K562 (cell line): ENCODE measurements around the gene C17orf50. TPM values are rescaled to one million over a fixed set of nuclear protein-coding genes. Genes with fewer than 3 reads are reported as not detected.

Source experiments
- ATAC-seq: fragments of 200-7000 bp; cut with Tn5 transposase; 3 replicates; pipeline ENCODE4 v1.9.1; 2020; ENCODE audit warnings: moderate library complexity
- BruUV-seq: library from RNA; stranded (reverse); fragments of 400-500 nt; replicated peaks from 2 replicates; lab custom pipeline; 2021; lab: Mats Ljungman, UMichigan
- CTCF ChIA-PET: fragments of 300-600 bp; formaldehyde crosslinking; extraction: SDS; loops from one replicate; lab custom pipeline; 2021; ENCODE audit warnings: low intra/inter-chr PET ratio; lab: Yijun Ruan, JAX
- POLR2A ChIA-PET: fragments of 300-600, 350-650 bp; sonication (Branson Sonifier 250); formaldehyde crosslinking; extraction: SDS; loops from one replicate; lab custom pipeline; 2021; ENCODE audit warnings: antibody characterized with exemption, inconsistent platforms; lab: Yijun Ruan, JAX
- DNase-seq, 4 experiments: peaks; one replicate each; pipeline versions ENCODE4 v3.0.0 to v3.0.0-alpha.2; 2011 to 2018; ENCODE audit warnings: low spot score in 3 of 4, mixed read lengths in 3 of 4; ENCODE audit errors: extremely low read depth in 1 of 4
- FAIRE-seq: peaks from 2 replicates; lab custom pipeline; 2011; peaks lifted over from hg19 to GRCh38; lab: Jason Lieb, UNC
- H2AFZ ChIP-seq: 2 replicates; pipeline ENCODE4 v1.6.0; 2011; ENCODE audit warnings: low read depth, low read length, control low read depth, inconsistent platforms
- H3K27ac ChIP-seq: fragments of 200-600 bp; 3 replicates; pipeline ENCODE4 v1.8.0; 2011; ENCODE audit warnings: low read depth, mild to moderate bottlenecking, control low read depth, inconsistent platforms, low read length, moderate library complexity, mixed read lengths; ENCODE audit errors: extremely low read depth
- H3K27me3 ChIP-seq, 2 experiments: fragments of 300-600 bp in 1 of 2; 2 replicates in 1 of 2; 3 replicates in 1 of 2; pipeline versions ENCODE4 v1.6.0 to v1.8.0; 2011; ENCODE audit warnings: inconsistent platforms in 2 of 2, low read length in 2 of 2, mild to moderate bottlenecking in 1 of 2, mixed read lengths in 1 of 2, moderate library complexity in 1 of 2; ENCODE audit not compliant: control insufficient read depth in 2 of 2, insufficient read depth in 2 of 2
- H3K36me3 ChIP-seq: fragments of 300-600 bp; 3 replicates; pipeline ENCODE4 v1.8.0; 2011; ENCODE audit warnings: mild to moderate bottlenecking, low read length, inconsistent platforms; ENCODE audit not compliant: control insufficient read depth, insufficient read depth
- H3K4me1 ChIP-seq, 2 experiments: fragments of 200-600 bp in 1 of 2; replicated peaks in 1 of 2; 2 replicates in 1 of 2; 3 replicates in 1 of 2; pipeline versions ENCODE4 v1.5.1 to v1.8.0; 2011; ENCODE audit warnings: inconsistent platforms in 2 of 2, low read length in 2 of 2, mild to moderate bottlenecking in 1 of 2, mixed read lengths in 1 of 2, moderate library complexity in 1 of 2; ENCODE audit not compliant: control insufficient read depth in 2 of 2, insufficient read depth in 2 of 2
- H3K4me2 ChIP-seq: 2 replicates; pipeline ENCODE4 v1.6.1; 2011; ENCODE audit warnings: low read length, control low read depth, inconsistent platforms, mixed read lengths; ENCODE audit not compliant: insufficient read depth
- H3K4me3 ChIP-seq: fragments of 200-600 bp; sonication (generic), shearing (Covaris generic); 2 replicates; pipeline ENCODE4 v1.5.1; 2016; ENCODE audit warnings: control low read depth, inconsistent platforms
- H3K79me2 ChIP-seq: fragments of 200-600 bp; 3 replicates; pipeline ENCODE4 v1.8.0; 2011; ENCODE audit warnings: low read length, inconsistent platforms; ENCODE audit not compliant: control insufficient read depth, insufficient read depth
- H3K9ac ChIP-seq, 2 experiments: 2 replicates each; pipeline versions ENCODE4 v1.6.0 to v1.6.1; 2011; ENCODE audit warnings: low read depth in 2 of 2, low read length in 2 of 2, control low read depth in 1 of 2, inconsistent platforms in 1 of 2, mild to moderate bottlenecking in 1 of 2, mixed read lengths in 1 of 2; ENCODE audit not compliant: insufficient read depth in 1 of 2
- H3K9me1 ChIP-seq: one replicate; pipeline ENCODE4 v1.6.0; 2011; ENCODE audit warnings: inconsistent platforms, mild to moderate bottlenecking, low read length, moderate library complexity; ENCODE audit not compliant: control insufficient read depth, insufficient read depth
- H3K9me3 ChIP-seq: replicated peaks from 2 replicates; pipeline ENCODE4 v1.5.1; 2011; ENCODE audit warnings: low read depth, low read length, inconsistent platforms; ENCODE audit not compliant: control insufficient read depth, insufficient read depth
- H4K20me1 ChIP-seq: replicated peaks from 2 replicates; pipeline ENCODE4 v1.6.1; 2011; ENCODE audit warnings: low read length, inconsistent platforms, mixed read lengths; ENCODE audit not compliant: control insufficient read depth, insufficient read depth
- ATF4 ChIP-seq: fragments of 450-650 bp; formaldehyde crosslinking; IDR thresholded peaks from 2 replicates; pipeline ENCODE4 v1.4.0; 2022; ENCODE audit warnings: mild to moderate bottlenecking, moderate library complexity
- CBFA2T2 ChIP-seq: fragments of 450-650 bp; conservative IDR thresholded peaks from 2 replicates; pipeline ENCODE4 v1.6.1; 2017; ENCODE audit warnings: mild to moderate bottlenecking
- GABPB2 ChIP-seq: fragments of 250-450 bp; sonication (Bioruptor Pico); conservative IDR thresholded peaks from 2 replicates; pipeline ENCODE4 v1.5.1; 2021; ENCODE audit warnings: mild to moderate bottlenecking
- GTF2F1 ChIP-seq: IDR thresholded peaks from 2 replicates; pipeline ENCODE4 v1.6.1; 2011; ENCODE audit warnings: low read depth, low read length, improper control_type of control experiment
- SMARCC2 ChIP-seq: fragments of 450-650 bp; IDR thresholded peaks from 2 replicates; pipeline ENCODE4 v1.6.1; 2017; ENCODE audit warnings: antibody characterized with exemption, moderate library complexity, mild to moderate bottlenecking, low read depth
- ZNF12 ChIP-seq: sonication (generic); formaldehyde crosslinking; IDR thresholded peaks from 2 replicates; pipeline ENCODE4 v1.4.0; 2020; ENCODE audit warnings: mild to moderate bottlenecking, missing genetic modification reagents
- ZNF212 ChIP-seq: fragments of 450-650 bp; formaldehyde crosslinking; IDR thresholded peaks from 2 replicates; pipeline ENCODE4 v1.4.0; 2020; ENCODE audit warnings: mild to moderate bottlenecking
- WGBS: fragments of 100-300 bp; shearing (Covaris generic); methylation state at CpG from one replicate; pipeline ENCODE4 v1.1.6; 2016; ENCODE audit warnings: low coverage, mixed read lengths; ENCODE audit not compliant: insufficient coverage; ENCODE audit errors: missing lambda C conversion rate; 5-methylcytosine and 5-hydroxymethylcytosine counted together
- in situ Hi-C: fragments of 300-500 bp; cut with MboI; formaldehyde crosslinking; loops from 4 replicates; pipeline ENCODE4 v1.15.0; 2018; ENCODE audit warnings: inconsistent platforms, mixed read lengths
- intact Hi-C: fragments of 100-400 bp; cut with micrococcal nuclease; formaldehyde crosslinking; loops from 2 replicates; pipeline ENCODE4 v1.14.2; 2022
- polyA plus RNA-seq, 8 experiments: library from polyadenylated mRNA; depleted of rRNA in 4 of 8; stranded (reverse) in 5 of 8; unstranded in 3 of 8; fragments of >200 nt; fragmentation: Nextera tagmentation in 2 of 8; fragmentation: Illumina TruSeq in 1 of 8; extraction: Ambion mirVana in 2 of 8; extraction: Trizol in 1 of 8; gene quantifications; 2 replicates each; pipeline versions ENCODE4 v1.2.1 to v1.2.3, GENCODE V29; 2011 to 2014; ENCODE audit warnings: inconsistent platforms in 1 of 8, missing spikeins in 1 of 8
- total RNA-seq, 7 experiments: library from RNA; depleted of rRNA in 6 of 7; stranded (reverse); fragments of >200 nt in 6 of 7; fragmentation: Illumina TruSeq in 2 of 7; extraction: Trizol in 2 of 7; gene quantifications; 2 replicates each; pipeline versions ENCODE4 v1.2.1 to v1.2.3, GENCODE V29; 2011 to 2021; ENCODE audit warnings: low replicate concordance in 1 of 7
- TF ChIP-seq, protein P1 (sequence below), 2 experiments: fragments of 150-350 bp in 1 of 2; IDR thresholded peaks; 2 replicates each; pipeline ENCODE4 v1.6.1; 2012 to 2016; ENCODE audit warnings: low read depth in 2 of 2, low read length in 2 of 2, mild to moderate bottlenecking in 1 of 2, moderate library complexity in 1 of 2
- TF ChIP-seq, protein P2 (sequence below): fragments of 450-650 bp; IDR thresholded peaks from 2 replicates; pipeline ENCODE4 v1.7.0; 2016; ENCODE audit warnings: borderline replicate concordance
- TF ChIP-seq, protein P3 (sequence below): fragments of 450-650 bp; IDR thresholded peaks from 2 replicates; pipeline ENCODE4 v1.6.1; 2018; ENCODE audit warnings: mild to moderate bottlenecking, low read depth; ENCODE audit not compliant: partially characterized antibody

C17orf50 gene
- total and polyA plus RNA-seq, 9 of the 15 experiments (the other 6 are each of a cell fraction or from before 2014, with no cell fraction given) = not detected

GRCh38 chr17:35774499-35774898, 13.8 kb downstream of the C17orf50 start:
- CTCF ChIA-PET = no interaction called here
- ATAC-seq = no peak
- intact Hi-C loops = no loop called here

More at GRCh38 chr17:35774499-35774898, 13.8 kb downstream of the C17orf50 start:
- no peak for TF ChIP-seq ZNF212
- TF ChIP-seq, protein P1, sequence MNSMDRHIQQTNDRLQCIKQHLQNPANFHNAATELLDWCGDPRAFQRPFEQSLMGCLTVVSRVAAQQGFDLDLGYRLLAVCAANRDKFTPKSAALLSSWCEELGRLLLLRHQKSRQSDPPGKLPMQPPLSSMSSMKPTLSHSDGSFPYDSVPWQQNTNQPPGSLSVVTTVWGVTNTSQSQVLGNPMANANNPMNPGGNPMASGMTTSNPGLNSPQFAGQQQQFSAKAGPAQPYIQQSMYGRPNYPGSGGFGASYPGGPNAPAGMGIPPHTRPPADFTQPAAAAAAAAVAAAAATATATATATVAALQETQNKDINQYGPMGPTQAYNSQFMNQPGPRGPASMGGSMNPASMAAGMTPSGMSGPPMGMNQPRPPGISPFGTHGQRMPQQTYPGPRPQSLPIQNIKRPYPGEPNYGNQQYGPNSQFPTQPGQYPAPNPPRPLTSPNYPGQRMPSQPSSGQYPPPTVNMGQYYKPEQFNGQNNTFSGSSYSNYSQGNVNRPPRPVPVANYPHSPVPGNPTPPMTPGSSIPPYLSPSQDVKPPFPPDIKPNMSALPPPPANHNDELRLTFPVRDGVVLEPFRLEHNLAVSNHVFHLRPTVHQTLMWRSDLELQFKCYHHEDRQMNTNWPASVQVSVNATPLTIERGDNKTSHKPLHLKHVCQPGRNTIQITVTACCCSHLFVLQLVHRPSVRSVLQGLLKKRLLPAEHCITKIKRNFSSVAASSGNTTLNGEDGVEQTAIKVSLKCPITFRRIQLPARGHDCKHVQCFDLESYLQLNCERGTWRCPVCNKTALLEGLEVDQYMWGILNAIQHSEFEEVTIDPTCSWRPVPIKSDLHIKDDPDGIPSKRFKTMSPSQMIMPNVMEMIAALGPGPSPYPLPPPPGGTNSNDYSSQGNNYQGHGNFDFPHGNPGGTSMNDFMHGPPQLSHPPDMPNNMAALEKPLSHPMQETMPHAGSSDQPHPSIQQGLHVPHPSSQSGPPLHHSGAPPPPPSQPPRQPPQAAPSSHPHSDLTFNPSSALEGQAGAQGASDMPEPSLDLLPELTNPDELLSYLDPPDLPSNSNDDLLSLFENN (IDR thresholded peaks at IDR 0.05; ENCODE audit: low read depth in 2 of 2, low read length in 2 of 2) = no peak
- TF ChIP-seq, protein P2, sequence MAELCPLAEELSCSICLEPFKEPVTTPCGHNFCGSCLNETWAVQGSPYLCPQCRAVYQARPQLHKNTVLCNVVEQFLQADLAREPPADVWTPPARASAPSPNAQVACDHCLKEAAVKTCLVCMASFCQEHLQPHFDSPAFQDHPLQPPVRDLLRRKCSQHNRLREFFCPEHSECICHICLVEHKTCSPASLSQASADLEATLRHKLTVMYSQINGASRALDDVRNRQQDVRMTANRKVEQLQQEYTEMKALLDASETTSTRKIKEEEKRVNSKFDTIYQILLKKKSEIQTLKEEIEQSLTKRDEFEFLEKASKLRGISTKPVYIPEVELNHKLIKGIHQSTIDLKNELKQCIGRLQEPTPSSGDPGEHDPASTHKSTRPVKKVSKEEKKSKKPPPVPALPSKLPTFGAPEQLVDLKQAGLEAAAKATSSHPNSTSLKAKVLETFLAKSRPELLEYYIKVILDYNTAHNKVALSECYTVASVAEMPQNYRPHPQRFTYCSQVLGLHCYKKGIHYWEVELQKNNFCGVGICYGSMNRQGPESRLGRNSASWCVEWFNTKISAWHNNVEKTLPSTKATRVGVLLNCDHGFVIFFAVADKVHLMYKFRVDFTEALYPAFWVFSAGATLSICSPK = no peak
- no peak for TF ChIP-seq CBFA2T2
- no peak for TF ChIP-seq ATF4 (CRISPR knock-in tag)
- TF ChIP-seq GABPB2 (CRISPR knock-in tag) = no peak
- no peak for TF ChIP-seq SMARCC2
- no peak for TF ChIP-seq GTF2F1
- TF ChIP-seq ZNF12 = no peak
- TF ChIP-seq, protein P3, sequence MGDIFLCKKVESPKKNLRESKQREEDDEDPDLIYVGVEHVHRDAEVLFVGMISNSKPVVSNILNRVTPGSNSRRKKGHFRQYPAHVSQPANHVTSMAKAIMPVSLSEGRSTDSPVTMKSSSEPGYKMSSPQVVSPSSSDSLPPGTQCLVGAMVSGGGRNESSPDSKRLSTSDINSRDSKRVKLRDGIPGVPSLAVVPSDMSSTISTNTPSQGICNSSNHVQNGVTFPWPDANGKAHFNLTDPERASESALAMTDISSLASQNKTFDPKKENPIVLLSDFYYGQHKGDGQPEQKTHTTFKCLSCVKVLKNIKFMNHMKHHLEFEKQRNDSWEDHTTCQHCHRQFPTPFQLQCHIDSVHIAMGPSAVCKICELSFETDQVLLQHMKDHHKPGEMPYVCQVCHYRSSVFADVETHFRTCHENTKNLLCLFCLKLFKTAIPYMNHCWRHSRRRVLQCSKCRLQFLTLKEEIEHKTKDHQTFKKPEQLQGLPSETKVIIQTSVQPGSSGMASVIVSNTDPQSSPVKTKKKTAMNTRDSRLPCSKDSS = no peak
- Histone ChIP-seq H3K27ac (no peak overlapping the region), H3K9me1 (no peaks in the 10 kb centered on the region), H3K79me2 (no peaks in the 10 kb centered on the region), H3K4me2 (no peak overlapping the region), H3K9me3 (no peaks in the 10 kb centered on the region), H3K4me1 (peaks cover 0 to 10% of the 10 kb centered on the region in 2 experiments; a peak in 2 of 5 replicates), H3K27me3 (peaks cover 62 to 72% of the 10 kb centered on the region in 2 experiments), H2AFZ (no peak overlapping the region), H3K36me3 (no peaks in the 10 kb centered on the region), H4K20me1 (no peaks in the 10 kb centered on the region; the same call in 1 of the 2 replicates), H3K9ac (no peak overlapping the region), H3K4me3 (no peak overlapping the region)
- BruUV-seq = no TSS peak
- POLR2A ChIA-PET = interaction anchor here (0.7 to 1.2 kb wide), 2 partner anchors 15 to 36 kb away, joined by 3 read pairs; no protein-coding TSS in a partner anchor
- in situ Hi-C loops = no loop called here
- DNase-seq (no peak), FAIRE-seq (no peak)
- 2% methylated on average over 5 of the region's 5 CpGs for WGBS
